SK-N-MC (cell line): Measurements from ENCODE around the gene TMEM60.

Experiments
- EZH2 ChIP-seq: fragments of 200-600 bp; sonication (generic); IDR thresholded peaks from one replicate; pipeline ENCODE4 v1.6.1; 2017; ENCODE audit warnings: antibody characterized with exemption
- FOXP2 ChIP-seq: optimal IDR thresholded peaks from 2 replicates; pipeline ENCODE3; 2011; ENCODE audit warnings: mild to moderate bottlenecking, moderate library complexity; ENCODE audit not compliant: insufficient read depth; ENCODE audit errors: extremely low read length, control extremely low read depth
- POLR2AphosphoS5 ChIP-seq: IDR thresholded peaks from 2 replicates; pipeline ENCODE4 v1.6.1; 2012; ENCODE audit warnings: mild to moderate bottlenecking, low read depth, low read length, borderline replicate concordance

DNA sequence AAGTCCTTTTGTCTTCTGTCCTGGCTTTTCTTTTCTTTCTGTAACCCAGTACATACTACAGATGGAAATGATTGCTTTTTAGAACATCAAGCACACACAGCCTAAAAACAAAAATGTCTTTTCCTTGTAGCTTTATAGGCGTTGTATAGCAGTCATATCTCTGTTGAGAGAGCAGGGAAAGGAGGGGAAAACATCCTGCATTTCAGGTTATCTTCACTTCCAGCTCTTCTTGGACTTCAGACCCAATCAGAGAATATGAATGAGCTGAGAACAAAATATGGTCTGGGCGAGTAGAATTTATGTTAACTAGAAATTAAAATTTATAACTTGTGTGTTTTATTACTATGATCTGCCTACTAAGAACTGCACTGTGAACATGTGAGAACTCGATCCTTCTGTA is 14.7 kb downstream of the TMEM60 start:
- no peak for TF ChIP-seq FOXP2
- TF ChIP-seq POLR2AphosphoS5: no peak
- no peak for TF ChIP-seq EZH2
